HG03571 (cell line): Measurements from ENCODE around the gene ICAM1.
"Not testable (repeated sequence)": the region's sequence is repeated elsewhere in the genome, so short reads cannot be mapped to it uniquely, and the experiment has no call there.

Experiments used
- ATAC-seq: cut with Tn5 transposase; IDR thresholded peaks from one replicate; pipeline ENCODE4 v1.9.1; 2021; ENCODE audit not compliant: unreplicated experiment

Gene ICAM1

GRCh38 chr19:10241826-10242449, 29.0 kb upstream of the ICAM1 start:
- not testable (repeated sequence) for ATAC-seq

GRCh38 chr19:10243606-10244005, 27.3 kb upstream of the ICAM1 start:
- ATAC-seq = no peak

- no peak for ATAC-seq
Measured at GRCh38 chr19:10245189-10245939, 25.6 kb upstream of the ICAM1 start.

- ATAC-seq = no peak
Measured at GRCh38 chr19:10246511-10246910, 24.4 kb upstream of the ICAM1 start.

- peak; percentile 74 for ATAC-seq
Measured at GRCh38 chr19:10251792-10252694, 18.9 kb upstream of the ICAM1 start, which contains the start of gene MRPL4. Gene MRPL4, plus strand, starts transcription at chr19:10252214. Its CDS starts 40 bp downstream, at chr19:10252254.

- ATAC-seq = no peak
Measured at GRCh38 chr19:10252707-10253106, 18.2 kb upstream of the ICAM1 start.

GRCh38 chr19:10254244-10254643, 16.7 kb upstream of the ICAM1 start:
- ATAC-seq = no peak

GRCh38 chr19:10255358-10255757, 15.6 kb upstream of the ICAM1 start:
- ATAC-seq = no peak

GRCh38 chr19:10256551-10256950, 14.4 kb upstream of the ICAM1 start:
- no peak for ATAC-seq

- ATAC-seq = no peak
Measured at GRCh38 chr19:10256970-10257615, 13.8 kb upstream of the ICAM1 start.

GRCh38 chr19:10258080-10258710, 12.7 kb upstream of the ICAM1 start:
- no peak for ATAC-seq

GRCh38 chr19:10259162-10259905, 11.6 kb upstream of the ICAM1 start:
- ATAC-seq = no peak

GRCh38 chr19:10260141-10260584, 10.8 kb upstream of the ICAM1 start:
- no peak for ATAC-seq

GRCh38 chr19:10262771-10263170, 8.1 kb upstream of the ICAM1 start:
- no peak for ATAC-seq

GRCh38 chr19:10266706-10267105, 4.2 kb upstream of the ICAM1 start:
- ATAC-seq = no peak

- no peak for ATAC-seq
Measured at GRCh38 chr19:10268071-10268470, 2.8 kb upstream of the ICAM1 start.

GRCh38 chr19:10269333-10270179, 1.4 kb upstream of the ICAM1 start:
- ATAC-seq = no peak

GRCh38 chr19:10270180-10270615, 722 bp upstream of the ICAM1 start:
- peak; percentile 41 for ATAC-seq
